Right lung (tissue), 5 donors: ENCODE data around the gene ZGPAT. TPM values are rescaled to one million over a fixed set of nuclear protein-coding genes. Genes with fewer than 3 reads are reported as not detected.
"Not testable (repeated sequence)": the region's sequence is repeated elsewhere in the genome, so short reads cannot be mapped to it uniquely, and the experiment has no call there.

ENCODE experiments used
- DNase-seq, 2 donors: peaks; one replicate each; pipeline ENCODE4 v3.0.0-alpha.2; 2013
- polyA plus RNA-seq, 5 donors: library from polyadenylated mRNA; unstranded; fragments of 120-200 nt; gene quantifications; one replicate each; pipeline versions ENCODE4 v1.2.1 to v1.2.3, GENCODE V29; 2013; ENCODE audit warnings: inconsistent platforms in 1 of 5, low replicate concordance in 1 of 5; ENCODE audit not compliant: insufficient read length in 5 of 5, insufficient read depth in 1 of 5

ZGPAT gene
- polyA plus RNA-seq, 5 donors: 13.1 to 27.1 (median 16.8) TPM

- DNase-seq: no peak
These were observed 5.7 kb upstream of the ZGPAT start for GRCh38 chr20:63702036-63702665.

- no peak for DNase-seq
These were observed 4.9 kb upstream of the ZGPAT start for GRCh38 chr20:63702751-63703470.

- no peak for DNase-seq
These were observed 4.3 kb upstream of the ZGPAT start for GRCh38 chr20:63703471-63703975.

DNA sequence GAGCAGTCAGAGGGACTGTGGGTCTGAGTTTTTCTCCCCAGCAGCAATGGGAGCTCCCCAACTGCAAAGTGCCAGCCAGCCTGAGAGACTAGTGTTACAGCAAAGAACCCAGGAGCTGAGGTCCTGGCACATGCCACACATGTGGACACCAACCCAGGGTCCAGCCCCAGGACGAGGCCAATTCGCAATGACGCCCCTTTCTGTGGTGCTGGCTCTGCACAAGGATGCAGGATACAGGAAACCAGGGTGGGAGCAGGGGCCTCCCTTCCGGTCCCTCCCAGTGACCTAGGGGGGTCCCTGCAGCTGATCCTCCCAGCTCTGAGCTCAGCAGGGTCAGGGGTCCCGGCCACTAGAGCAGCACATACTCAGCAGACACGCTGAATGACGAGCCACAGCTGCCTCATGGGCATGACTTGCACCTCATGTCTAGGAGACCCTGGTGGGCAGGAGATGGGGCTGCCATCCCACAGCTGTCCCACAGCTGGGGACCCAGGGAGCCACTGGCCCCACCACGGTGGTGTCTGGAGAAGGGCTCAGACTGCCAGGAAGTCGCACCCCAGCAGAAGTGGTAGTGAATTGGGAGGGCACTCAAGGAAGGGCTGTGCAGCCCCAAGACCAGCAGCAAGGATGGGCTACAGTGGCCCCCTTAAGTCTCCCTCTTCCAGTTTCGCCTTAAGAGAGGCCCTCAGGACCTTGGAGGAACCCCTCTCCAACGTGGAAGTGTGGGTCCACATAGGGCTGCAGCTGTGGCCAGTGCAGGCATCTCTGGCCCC, 3.7 kb upstream of the ZGPAT start:
- no peak for DNase-seq

DNA sequence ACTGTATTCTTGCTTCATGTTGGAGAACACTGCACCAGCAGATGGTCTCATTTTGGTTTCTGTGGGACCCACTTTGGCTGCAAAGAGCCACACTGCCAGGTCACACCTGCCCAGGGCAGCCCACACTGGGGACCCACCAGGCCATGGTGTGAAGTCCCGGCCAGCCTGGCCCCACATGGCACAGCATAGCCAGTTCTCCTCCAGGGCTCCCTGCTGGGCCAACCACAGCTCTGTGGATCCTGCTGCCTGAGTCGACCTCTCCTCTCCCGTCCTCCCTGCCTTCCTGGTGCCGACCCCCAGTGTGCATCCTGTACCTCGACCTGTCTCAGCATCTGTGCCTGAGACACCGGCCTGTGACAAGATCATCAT, 3.1 kb upstream of the ZGPAT start:
- no peak for DNase-seq

DNA sequence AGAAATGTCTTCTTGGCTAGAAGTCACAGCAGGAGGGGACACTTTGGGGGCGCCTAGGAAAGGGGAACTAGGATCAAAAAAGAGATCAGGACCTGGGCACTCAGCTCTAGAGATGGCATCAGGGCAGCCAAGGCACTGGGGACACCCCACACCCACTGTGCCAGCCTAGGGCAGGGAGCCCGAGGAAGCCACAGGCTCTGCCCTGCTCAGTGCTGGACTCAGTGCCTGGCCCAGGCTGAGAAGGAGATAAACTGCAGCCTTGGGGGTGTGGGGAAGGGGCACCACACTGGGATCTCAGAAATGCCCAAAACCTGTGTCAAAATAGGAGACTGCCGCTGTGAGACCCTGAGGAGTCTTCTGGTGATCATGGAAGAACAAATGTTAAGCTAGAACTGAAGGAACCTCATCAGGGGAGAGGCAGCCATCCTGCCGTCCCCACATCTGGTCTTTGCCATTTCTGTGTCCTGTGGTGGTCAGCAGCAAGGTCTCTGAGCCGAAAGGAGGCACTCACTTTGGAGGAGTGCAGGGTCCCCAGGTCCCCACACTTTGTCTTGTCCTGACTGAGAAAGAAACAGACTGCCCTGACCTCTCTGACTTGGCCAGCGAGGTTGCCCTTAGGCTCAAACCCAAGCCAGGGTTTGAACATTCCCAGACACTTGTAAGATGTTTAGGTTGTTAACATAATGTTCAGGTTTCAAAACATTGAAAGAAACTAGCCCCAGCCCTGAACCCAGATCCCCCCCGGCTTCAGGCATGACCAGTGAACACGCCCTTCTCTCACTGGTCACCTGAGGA, 2.4 kb upstream of the ZGPAT start:
- no peak for DNase-seq

- no peak for DNase-seq
These were observed 1.7 kb upstream of the ZGPAT start for GRCh38 chr20:63706027-63706695.

- no peak for DNase-seq
These were observed 834 bp upstream of the ZGPAT start for GRCh38 chr20:63706852-63707557.

- no peak for DNase-seq
These were observed 686 bp downstream of the ZGPAT start for GRCh38 chr20:63708301-63709148.

DNA sequence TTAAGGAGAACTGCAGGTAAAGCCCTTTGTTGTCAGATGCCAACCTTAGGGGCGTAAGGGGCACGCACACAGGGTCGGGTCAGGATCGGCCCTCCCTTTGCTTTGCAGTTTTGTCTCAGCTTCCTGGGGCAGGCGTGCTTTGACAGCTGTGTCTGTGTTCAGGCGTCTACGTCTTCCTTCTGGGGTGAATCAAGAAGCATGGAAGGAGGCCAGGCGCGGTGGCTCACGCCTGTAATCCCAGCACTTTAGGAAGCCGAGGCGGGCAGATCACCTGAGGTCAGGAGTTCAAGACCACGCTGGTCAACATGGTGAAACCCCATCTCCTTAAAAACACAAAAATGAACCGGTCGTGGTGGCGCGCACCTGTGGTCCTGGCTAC, 1.3 kb downstream of the ZGPAT start:
- DNase-seq: no peak

- DNase-seq: no peak
These were observed 3.3 kb downstream of the ZGPAT start for GRCh38 chr20:63711085-63711645.

DNA sequence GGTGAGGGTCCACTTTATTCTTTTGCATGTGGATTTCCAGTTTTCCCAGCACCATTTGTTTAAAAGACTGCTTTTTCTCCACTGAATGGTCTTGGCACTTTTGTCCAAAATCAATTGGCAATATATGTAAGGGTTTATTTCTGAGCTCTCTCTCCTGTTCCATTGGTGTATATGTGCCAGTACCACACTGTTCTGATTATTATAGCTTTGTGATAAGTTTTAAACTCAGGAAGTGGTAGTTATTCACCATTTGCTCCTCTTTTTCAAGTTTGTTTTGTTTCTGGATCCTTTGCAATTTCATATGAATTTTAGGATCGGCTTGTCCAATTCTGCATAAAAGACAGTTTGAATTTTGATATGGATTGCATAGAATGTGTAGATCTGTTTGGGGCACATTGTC, 4.4 kb downstream of the ZGPAT start:
- DNase-seq: no peak

- no peak for DNase-seq
These were observed 7.0 kb downstream of the ZGPAT start for GRCh38 chr20:63714858-63715257.

DNA sequence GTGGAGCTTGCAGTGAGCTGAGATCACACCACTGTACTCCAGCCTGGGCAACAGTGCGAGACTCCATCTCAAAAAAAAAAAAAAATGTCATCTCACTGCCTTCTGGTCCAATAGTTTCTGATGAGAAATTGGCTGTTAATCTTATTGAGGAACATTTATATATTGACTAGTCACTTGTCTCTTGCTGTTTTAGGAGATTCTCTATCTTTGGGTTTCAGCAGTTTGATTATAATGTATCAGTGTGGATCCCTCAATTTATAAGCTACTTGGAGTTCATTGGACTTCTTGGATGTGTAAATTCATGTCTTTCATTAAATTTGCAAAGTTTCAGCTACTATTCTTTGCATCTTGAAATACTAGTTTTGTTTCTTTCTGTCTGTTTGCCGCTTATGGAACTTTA, 11.2 kb downstream of the ZGPAT start:
- no peak for DNase-seq

- DNase-seq: not testable (repeated sequence)
These were observed 15.3 kb downstream of the ZGPAT start for GRCh38 chr20:63722967-63723622.

GRCh38 chr20:63730189-63730733, 22.4 kb downstream of the ZGPAT start:
- not testable (repeated sequence) for DNase-seq

GRCh38 chr20:63731410-63731809, 23.6 kb downstream of the ZGPAT start:
- DNase-seq: no peak
